ENCODE data around the gene ACAP3.

DNA sequence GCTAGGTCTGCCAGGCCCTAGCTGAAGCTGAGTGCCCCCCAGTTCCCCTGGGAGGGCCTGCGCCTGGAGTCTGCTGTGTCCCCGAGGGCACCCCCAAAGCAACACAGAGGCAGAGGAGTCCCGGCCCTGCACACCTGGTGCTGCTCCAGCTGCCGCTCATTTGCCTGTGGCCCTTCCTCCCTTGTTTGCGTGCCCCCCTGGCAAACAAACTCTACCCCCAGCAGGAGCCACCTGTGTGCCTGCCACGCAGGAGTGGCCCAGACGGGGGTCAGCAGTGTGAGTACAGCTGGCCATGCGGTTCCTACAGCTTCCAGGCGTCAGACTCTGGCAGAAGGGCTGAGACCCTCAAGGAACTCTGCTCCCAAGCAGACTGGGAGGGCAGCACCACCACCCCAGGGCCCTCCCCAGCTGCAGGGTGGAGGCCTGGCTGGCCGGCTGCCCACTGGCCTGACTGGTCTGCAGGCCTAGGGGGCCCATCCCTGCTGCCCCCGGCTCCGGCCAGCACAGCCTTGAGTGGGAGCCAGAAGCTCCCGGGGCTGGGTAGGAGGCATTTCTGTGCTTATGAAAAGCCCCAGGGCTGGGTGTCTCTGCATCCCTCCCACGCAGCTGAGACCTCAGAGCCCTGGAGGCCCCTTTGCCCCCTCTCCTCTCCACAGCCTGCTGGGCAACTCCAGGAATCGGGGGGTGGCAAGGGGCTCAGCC lies 22.8 kb upstream of the ACAP3 start:
- TF ChIP-seq, protein P1, sequence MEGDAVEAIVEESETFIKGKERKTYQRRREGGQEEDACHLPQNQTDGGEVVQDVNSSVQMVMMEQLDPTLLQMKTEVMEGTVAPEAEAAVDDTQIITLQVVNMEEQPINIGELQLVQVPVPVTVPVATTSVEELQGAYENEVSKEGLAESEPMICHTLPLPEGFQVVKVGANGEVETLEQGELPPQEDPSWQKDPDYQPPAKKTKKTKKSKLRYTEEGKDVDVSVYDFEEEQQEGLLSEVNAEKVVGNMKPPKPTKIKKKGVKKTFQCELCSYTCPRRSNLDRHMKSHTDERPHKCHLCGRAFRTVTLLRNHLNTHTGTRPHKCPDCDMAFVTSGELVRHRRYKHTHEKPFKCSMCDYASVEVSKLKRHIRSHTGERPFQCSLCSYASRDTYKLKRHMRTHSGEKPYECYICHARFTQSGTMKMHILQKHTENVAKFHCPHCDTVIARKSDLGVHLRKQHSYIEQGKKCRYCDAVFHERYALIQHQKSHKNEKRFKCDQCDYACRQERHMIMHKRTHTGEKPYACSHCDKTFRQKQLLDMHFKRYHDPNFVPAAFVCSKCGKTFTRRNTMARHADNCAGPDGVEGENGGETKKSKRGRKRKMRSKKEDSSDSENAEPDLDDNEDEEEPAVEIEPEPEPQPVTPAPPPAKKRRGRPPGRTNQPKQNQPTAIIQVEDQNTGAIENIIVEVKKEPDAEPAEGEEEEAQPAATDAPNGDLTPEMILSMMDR (IDR thresholded peaks at IDR 0.05; ENCODE audit: low read length) = no peak
- TF ChIP-seq EZH2phosphoT487 (IDR thresholded peaks at IDR 0.05; ENCODE audit: low read length) = no peak

All from MM.1S (cell line).